HG02943 (cell line): ENCODE results near the gene HIPK2.
"Not testable (repeated sequence)": the region's sequence is repeated elsewhere in the genome, so short reads cannot be mapped to it uniquely, and the experiment has no call there.

Experiments used
- ATAC-seq: cut with Tn5 transposase; IDR thresholded peaks from one replicate; pipeline ENCODE4 v1.9.1; 2021; ENCODE audit warnings: mild to moderate bottlenecking, low read depth, moderate library complexity; ENCODE audit not compliant: unreplicated experiment

HIPK2 gene

DNA sequence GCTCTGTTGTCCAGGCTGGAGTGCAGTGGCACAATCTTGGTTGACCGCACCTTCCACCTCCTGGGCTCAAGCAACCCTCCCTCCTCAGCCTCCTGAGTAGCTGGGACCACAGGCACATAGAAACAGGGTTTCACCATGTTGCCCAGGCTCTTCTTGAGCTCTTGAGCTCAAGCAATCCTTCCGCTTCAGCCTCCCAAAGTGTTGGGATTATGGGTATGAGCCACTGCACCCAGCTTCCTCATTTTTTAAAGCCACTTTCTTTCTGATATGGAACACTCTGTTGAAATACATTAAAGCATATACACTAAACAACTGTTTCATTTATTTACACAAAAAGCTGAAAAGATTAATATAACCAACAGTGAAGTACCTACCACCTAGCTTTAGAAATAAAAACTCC is 137.1 kb downstream of the HIPK2 start:
- no peak for ATAC-seq

DNA sequence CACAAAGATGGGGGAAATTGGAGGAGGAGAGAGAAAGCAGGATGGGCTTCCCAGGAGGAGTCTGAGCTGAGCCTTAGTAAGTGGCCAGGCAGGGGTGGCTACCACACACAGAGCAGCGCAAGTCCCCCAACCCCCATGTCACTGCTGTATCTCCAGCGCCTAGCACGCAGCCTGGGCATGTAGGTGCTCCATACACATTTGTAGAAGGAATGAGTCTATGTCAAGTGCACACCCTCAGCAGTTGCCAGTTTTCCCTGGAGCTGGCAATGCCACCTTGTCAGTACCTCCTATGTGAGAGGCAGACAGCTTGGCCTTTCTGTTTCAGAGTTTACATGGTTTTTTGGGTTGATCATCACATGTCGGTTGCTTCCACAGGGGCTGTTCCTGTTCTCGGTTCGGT is 138.2 kb downstream of the HIPK2 start:
- no peak for ATAC-seq

DNA sequence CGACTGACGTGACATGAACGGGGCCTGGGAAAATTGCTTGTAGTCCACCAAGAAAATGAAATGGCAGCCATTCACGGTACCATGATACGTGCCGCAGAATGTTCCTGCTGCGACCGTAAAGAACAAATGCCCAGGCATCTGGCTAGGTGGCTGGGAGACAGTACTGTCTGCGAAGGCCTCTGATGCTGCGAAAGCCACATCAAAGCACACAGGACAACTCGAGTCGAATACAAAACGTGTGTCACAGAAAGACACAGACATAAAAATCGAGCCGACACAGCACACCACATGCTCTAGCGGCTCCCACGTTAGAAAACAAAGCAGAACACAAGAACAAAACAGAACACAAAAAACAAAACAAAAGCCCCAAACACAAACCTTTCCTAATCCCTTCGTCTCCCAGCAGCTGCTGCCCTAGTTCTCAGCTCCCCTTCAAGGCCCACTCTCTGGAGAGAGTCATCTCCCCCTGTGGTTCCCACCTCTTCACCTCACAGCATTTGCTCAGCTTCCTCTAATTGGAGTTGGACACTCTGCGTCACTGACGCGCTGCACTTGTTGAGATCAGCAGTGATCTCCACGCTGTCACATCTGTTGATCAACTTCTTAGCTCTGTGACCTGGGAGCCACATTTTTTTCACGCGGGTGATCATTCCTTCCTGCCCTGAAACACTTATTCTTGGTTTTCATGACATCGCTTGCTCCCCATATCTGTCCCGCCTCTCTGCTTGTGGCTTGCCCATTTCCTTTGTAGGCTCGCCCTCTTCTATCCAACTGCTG is 142.1 kb downstream of the HIPK2 start:
- ATAC-seq, result no peak

DNA sequence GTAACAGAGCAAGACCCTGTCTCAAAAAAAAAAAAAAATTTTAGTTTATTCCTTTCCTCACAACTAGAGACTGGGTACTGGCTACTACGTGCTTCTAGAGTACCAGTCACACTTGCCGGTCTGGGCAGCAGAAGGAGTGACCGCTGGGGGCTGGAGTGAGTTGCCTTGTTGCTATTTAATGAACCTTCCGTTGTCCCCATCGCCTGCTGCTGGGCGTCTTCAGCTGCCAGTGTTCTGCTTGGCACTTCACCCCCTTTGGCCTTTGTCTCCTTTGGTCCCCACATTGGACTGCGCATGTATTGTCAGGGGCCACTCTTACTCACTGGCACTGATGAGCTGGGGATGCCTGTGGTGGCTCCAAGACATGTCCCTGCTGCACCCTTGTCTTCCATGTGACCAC is 143.7 kb downstream of the HIPK2 start:
- no peak for ATAC-seq

DNA sequence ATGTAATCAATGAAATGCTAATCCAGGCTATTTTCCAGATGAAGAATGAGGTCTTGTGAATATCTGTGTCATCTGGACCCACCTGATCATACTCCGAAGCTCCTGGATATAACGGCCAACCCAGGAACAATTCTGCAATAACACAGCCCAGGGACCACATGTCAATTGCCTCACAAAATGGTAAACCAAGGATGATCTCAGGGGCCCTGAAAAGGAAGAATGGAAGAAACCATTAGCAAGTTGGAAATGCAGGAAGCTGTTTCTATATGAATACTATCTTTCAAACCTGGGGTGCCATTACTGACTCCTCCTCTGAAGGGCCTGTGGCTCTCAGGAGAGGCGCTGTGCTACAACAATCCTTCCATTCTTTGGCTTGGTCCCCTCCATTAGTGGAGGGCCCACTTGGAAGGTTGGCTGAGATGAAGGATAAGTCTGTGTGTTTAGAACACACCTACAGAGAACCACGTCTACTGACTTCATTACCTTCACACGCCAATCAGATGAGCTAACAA is 146.2 kb downstream of the HIPK2 start:
- no peak for ATAC-seq

DNA sequence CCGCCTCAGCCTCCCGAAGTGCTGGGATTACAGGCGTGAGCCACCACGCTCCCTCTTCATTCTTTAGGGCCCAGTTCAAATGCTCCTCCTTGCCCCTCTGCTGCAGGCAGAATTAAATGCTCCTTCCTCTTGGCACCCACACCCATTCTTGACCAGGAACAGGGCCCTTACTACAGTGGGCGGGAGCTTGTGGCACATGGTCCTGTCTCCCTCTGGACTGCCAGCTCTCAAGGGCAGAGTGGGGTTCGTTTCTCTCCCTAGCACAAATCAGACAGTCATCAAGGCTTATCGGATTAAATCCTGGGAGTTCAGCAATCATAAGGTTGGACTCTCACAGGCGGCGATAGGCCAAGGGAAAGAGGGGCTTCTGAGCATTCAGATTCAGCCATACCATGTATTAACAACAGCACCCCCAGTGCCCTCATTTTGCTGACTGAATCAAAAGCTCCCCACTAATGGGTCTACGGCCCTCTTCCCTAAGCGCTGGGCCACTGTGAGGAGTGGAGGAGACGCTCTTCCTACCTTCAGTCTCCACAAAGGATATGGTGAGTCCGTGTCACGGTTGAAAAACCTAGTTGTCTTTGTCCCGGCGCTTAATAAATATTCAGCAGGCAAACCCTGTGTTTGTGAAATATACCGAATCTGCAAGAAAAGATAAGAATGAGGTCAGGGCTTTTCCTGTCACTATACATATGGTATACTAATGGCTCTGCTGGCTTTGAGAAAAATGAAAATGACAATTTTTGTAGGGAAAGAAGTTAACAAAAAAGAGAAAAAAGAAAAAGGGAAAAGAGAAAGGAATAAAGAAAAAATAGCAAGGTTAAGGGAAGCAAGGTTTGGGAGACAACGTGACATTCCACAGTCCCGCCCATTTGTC is 146.9 kb downstream of the HIPK2 start:
- ATAC-seq, result no peak

DNA sequence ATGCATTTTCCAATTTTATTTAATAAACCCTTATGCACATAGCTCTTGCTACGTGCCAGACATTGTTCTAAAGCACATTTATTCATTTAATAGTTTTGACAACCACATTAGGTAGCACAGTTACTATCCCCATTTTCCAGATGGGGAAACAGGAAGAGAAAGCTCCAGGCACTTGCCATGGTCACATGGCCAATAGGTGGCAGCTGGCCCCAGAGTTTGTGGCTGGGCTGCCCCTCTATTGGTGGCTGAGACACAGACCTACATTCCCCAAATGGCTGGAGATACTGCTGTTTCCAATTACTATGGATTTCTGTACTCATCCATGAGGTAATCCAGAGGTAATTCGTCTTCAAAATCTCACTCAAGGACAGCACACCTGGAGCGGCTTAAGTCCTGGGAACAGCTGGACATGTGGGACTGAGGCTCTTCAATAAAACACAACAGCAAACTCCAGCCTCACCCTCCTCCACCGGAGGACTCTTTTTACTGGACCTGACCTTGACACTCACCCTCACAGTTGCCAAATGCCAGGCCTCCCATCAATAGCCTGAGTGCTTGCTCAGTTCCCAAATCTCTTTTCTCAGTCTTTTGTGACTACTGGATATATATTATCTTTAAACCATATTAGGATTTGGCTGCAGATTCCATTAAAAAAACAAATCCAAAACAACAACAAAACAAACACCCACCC is 148.3 kb downstream of the HIPK2 start:
- ATAC-seq, result no peak

DNA sequence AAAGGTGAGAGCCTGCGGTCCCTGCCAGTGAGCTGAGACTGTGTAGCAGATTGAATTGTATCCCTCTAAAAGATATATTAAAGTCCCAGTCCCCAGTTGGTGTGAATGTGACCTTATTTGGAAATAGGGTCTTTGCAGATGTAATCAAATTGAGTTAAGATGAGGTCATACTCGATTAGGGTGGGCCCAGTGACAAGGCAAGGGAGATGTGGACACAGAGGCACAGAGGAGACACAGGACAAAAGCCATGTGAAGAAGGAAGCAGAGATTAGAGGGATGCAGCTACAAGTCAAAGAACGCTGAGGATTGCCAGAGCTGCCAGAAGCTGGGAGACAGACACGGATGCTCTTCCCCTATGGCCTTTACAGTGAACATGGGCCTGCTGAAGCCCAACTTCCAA is 150.0 kb downstream of the HIPK2 start:
- ATAC-seq, result no peak

DNA sequence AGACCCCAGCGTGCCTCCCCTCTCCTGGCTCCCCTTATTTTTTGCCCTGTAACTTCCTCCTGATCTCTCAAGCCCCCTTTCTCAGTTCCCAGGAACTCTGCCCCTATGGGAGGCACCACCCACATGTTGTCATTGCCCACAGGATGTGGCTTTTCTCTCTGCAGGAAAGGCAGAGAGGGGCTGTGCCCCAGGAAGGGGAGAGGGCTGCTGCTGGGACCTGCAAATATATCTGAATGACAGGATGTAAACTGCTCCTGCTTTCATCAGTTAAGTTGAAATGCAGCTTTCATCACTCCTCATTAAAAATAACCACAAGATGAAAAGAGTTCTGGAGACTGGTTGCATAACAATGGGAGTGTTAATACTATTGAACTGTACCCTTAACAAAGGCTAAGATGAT is 151.0 kb downstream of the HIPK2 start:
- no peak for ATAC-seq

DNA sequence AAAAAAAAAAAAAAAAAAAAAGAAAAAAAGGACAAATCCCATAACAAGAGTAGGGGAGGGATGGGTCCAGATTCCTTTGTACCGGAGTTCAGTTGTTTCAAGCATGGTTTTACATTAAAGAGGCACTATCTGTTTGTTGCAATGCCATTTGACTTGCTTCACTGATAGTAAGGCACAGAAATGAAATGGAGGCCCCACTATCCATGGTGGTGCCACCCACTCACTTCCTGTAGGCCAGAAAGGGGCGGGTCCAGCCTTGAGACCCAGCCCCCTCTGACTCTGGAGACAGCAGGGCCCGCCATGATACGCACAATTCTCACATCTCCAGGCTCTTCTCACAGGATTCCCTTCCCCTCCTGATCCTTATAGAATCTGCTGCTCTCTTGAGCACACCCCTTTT is 154.3 kb downstream of the HIPK2 start:
- ATAC-seq, result no peak

DNA sequence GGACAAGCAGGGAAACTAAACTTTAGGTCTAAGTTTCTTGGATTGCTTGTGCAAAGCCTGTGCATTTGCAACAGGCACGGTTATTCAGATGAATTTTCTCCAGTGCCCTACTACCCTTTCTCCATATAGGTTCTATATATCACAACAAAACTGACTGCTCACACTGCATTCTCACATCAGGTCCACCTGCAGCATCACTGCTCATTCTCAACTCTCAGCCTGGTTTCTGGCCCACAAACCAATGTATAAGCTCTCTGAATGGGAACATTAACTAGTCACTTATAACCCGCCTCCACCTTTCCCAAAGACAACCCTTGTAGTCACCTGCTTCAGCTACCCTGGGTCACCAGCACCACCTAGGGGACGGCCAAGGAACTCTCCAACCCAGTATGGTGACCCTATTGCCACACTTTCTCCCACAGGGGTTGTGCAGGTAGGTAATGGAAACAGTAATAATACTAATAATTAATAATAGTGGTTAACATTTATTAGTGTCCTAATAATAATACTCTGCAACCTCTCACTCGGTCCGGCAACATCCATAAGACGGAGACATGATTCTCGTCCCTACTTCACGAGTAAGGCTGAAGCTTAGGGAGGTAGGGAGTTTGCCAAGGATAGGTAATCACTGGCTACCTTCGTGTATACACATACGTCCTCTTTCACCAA is 157.0 kb downstream of the HIPK2 start:
- no peak for ATAC-seq

DNA sequence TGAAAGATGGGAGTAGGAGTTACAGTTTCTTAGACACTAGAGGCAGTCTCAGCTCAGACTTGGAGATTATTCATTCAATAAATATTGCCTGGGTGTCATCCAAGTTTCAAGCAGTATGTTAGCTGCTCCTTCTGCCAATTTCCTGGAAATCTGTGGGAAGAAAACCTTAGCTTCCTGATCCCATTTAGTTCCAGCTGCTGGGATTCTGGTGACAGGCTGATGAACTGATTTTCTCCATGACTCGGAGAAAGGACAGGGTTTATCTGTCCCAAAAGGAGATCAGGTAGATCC is 158.5 kb downstream of the HIPK2 start:
- no peak for ATAC-seq

DNA sequence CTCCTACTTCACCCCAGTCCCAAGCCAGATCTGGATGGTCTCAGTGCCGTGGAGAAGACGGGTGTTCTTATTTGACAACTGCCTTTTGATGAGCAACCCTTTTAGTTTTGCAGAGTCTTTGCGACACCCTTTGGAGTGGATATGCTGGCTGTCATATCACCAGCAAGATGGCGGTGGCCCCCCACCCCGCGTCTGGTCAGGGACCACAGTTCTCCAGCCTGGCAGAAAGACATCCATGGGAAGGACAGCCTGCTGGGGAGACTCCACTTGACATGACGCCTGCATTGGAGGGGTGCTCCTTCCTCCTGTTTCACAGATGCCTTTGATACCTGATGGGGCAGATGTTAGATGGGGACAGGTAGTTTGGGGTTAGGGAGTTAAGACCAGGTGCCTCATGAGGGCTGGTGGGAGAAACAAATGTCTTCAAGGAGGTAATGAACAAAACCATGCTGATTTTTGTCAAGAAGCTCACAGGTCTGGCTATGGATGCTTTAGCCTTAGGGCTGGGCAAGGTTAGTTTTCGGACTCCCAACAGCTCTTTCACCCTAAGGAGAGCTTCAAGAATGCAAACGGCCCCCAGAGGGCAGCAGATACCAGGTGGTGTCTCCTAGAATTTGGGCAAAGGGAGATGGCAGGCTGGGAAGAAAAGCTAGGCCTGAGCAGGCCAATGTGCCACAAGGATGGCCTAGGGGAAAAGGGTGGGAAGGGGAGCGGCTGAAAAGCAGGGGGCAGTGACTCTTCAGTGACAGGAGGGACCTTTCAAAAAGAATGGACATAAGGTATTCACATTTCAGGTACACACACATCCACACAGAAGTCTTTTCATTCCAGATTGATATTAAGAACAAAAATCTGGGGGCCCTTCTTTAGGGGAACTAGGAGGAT is 159.1 kb downstream of the HIPK2 start:
- ATAC-seq, result no peak

DNA sequence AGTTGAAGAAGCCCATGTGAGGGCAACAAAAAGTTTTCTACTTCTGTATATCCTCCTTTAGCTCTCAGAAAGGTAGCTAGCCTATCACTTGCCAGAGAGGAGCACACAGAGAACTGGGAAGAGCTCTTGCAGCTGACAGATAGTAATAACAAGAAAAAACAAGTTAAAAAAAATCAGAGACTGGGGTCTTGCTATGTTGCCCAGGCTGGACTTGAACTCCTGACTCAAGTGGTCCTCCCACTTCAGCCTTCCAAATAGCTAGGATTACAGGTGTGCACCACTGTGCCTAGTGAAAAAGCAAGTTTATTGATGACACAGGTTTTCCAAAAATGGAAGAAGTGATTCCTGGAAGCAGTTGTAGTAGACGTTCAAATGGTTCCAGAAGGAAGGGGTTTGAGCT is 160.7 kb downstream of the HIPK2 start:
- ATAC-seq, result no peak

DNA sequence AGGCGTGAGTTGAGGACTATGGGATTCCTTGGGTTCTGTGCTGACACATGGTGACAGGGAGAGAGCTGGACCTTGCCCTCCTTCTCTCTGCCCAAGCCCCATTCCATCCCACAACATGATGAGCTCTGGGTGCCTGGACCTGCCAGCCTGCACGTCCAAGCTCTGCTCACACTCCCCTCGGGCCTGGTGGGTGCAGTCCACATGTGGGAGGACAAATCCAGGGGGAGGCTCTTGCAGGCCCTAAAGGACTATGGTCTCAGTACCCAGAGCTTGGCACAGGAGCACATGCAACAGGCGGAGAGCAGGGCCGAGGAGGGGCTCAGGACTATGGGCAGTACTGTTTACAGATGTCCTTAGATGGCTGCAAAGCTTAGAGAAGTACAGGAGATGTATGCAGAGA is 162.9 kb downstream of the HIPK2 start:
- ATAC-seq, result no peak

DNA sequence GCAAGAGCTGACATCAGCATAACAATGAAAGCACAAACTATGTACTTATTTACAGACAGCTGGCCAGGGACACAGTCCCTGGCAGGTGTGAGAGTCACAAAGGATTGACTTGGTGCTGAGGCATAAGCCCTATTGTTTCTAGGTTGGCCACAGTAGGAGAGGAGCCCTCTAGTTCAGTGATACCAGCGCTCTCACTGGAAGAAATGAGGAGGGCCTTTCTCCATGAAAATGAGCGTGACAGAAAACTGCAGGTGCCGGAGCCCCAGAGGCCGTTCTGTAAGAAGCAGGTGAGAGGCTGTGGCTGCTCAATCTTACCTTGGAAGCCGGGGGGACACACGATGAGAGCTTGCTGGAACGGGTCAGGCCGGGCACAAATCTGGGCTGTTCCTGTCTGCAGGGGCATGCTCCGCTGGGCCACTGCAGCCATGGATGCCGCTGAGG is 163.8 kb downstream of the HIPK2 start:
- ATAC-seq, result no peak

DNA sequence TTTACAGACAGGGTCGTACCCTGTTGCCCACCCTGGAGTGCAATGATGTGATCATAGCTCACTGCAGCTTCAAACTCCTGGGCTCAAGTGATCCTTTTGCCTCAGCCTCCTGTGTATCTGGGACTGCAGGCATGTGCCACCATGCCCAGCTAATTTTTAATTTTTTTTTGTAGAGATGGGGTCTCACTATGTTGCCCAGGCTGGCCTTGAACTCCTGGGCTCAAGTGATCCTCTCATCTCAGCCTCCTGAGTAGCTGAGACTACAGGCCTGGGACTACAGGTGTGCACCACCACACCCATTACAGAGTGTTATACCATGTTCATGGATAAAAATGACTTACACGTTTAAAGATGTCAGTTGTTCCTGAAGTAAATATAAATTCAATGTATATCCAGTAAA is 166.2 kb downstream of the HIPK2 start:
- ATAC-seq, result not testable (repeated sequence)

DNA sequence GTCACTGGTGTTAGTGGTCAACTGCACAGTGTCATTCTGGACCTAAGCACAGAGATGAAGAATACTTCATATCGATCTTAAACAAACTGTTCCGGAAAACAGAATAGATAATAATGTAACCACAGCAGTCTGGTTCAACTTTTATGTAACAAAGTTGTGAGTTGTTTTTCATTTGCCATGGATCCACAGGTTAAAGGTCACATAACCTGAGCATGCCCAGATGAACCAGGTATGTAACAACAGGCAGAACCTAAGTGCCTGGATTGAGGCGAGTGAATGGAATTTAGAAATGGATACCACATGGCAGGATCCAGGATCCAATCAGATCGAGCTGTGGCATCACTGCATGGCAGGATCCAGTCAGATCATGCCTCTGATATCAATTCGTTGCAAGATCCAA is 167.2 kb downstream of the HIPK2 start:
- ATAC-seq, result no peak

DNA sequence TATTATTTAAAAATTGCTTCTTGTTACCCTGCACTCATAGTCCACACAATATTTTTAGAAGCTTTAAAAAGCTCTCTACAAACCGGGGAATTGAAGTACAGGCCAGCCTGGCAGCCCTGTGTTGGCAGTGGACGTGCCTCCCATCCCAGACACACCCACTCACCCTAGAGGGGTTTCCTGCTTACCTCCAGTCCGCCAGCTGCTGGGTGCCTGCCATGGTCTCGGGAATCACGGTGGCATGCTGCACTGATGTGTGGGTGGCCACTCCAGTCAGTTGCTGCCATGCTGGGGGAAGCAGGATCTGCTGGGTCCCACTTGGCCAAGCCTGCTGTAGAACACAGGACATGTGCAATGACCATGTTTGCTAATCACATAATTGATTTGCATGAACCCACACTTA is 173.9 kb downstream of the HIPK2 start:
- ATAC-seq, result no peak

DNA sequence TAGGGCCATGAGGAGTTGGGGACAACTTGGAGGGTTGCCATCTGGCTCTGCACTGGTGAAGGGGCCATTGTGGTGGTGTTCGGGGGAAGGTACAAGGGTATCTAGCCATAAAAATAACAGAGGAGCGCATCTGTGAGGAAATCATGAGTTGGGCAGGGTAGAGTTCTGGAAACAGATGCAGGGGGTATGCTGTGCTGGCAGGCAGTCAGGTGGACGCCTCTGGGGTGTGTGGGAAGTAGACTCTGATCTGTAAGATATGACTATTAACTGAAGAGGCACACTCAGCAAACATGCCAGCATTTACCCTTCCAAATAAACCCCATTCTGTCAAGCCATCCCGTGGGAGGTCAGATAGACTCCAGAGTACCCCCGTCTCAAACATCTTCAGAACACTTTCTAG is 174.5 kb downstream of the HIPK2 start:
- ATAC-seq, result no peak
